Measurements from ENCODE around the gene ISL2.

ISL2 gene

DNA sequence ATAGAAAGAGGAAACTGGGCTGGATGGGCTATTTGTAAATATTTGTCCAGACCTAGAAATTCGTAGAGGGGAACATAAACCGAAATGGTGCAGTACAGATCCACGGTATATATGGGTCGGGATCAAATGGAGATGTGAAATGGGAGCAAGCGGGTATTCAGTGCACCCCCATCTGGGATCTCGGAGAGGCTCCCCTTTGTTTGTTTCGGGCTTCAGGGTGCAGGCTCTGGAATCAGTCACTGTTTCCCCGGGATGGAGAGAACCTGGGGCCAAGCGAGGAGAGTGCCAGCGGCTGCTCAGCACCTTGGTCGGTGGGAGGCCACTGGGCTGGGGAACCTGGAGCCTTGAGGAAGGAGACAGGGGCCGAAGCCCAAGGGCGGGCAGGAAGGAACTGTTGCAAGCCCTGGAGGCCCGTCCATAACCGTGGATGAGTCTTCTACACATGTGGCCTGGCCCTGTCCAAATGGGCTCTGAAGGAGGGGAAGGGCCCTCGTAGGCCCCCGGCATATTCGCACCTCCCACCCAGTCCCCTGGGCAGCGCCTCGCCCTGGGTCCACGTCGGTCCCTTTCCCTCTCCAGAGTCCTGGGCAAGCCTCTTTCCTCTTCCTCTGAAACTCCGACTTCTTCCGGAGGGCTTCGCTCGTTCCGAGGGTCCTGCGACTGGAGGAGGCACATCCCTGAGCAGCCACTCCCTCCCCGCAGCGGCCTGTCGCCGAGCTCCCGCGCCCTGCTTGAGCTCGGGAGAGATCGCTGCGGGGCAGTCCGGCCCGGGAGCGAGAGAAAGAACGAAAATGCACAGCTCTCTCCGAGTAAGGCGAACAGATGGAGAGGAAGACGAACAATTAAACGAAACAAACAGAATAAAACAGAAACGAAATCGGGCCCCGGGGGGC, 3.0 kb downstream of the ISL2 start:
- intact Hi-C loops (cut with DNase I), result no loop called here
- no peak for DNase-seq

DNA sequence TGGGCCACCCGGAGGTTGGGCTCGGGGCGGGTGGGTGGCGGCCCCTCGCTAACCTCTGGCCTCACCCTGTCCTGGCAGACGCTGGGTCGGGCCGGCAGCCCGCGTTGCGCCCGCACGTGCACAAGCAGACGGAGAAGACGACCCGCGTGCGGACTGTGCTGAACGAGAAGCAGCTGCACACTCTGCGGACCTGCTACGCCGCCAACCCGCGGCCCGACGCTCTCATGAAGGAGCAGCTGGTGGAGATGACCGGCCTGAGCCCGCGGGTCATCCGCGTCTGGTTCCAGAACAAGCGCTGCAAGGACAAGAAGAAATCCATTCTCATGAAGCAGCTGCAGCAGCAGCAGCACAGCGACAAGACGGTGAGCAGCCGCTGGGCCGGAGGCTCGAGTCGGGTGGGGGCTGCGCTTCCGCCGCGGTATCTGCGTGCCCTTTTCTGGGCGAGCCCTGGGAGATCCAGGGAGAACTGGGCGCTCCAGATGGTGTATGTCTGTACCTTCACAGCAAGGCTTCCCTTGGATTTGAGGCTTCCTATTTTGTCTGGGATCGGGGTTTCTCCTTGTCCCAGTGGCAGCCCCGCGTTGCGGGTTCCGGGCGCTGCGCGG, 3.7 kb downstream of the ISL2 start:
- intact Hi-C loops (cut with DNase I), result no loop called here
- no peak for DNase-seq

DNA sequence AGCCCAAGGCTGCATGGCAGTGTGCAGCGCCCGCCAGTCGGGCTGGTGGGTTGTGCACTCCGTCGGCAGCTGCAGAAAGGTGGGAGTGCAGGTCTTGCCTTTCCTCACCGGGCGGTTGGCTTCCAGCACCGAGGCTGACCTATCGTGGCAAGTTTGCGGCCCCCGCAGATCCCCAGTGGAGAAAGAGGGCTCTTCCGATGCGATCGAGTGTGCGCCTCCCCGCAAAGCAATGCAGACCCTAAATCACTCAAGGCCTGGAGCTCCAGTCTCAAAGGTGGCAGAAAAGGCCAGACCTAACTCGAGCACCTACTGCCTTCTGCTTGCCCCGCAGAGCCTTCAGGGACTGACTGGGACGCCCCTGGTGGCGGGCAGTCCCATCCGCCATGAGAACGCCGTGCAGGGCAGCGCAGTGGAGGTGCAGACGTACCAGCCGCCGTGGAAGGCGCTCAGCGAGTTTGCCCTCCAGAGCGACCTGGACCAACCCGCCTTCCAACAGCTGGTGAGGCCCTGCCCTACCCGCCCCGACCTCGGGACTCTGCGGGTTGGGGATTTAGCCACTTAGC, 4.3 kb downstream of the ISL2 start:
- DNase-seq, result no peak
- intact Hi-C loops (cut with DNase I), result no loop called here

DNA sequence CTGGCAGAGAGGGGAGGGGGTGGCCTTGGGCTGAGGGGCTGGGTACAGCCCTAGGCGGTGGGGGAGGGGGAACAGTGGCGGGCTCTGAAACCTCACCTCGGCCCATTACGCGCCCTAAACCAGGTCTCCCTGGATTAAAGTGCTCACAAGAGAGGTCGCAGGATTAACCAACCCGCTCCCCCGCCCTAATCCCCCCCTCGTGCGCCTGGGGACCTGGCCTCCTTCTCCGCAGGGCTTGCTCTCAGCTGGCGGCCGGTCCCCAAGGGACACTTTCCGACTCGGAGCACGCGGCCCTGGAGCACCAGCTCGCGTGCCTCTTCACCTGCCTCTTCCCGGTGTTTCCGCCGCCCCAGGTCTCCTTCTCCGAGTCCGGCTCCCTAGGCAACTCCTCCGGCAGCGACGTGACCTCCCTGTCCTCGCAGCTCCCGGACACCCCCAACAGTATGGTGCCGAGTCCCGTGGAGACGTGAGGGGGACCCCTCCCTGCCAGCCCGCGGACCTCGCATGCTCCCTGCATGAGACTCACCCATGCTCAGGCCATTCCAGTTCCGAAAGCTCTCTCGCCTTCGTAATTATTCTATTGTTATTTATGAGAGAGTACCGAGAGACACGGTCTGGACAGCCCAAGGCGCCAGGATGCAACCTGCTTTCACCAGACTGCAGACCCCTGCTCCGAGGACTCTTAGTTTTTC, 4.9 kb downstream of the ISL2 start:
- no peak for DNase-seq
- intact Hi-C loops (cut with DNase I), result no loop called here

DNA sequence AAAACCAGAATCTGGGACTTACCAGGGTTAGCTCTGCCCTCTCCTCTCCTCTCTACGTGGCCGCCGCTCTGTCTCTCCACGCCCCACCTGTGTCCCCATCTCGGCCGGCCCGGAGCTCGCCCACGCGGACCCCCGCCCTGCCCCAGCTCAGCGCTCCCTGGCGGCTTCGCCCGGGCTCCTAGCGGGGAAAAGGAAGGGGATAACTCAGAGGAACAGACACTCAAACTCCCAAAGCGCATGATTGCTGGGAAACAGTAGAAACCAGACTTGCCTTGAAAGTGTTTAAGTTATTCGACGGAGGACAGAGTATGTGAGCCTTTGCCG, 5.4 kb downstream of the ISL2 start:
- intact Hi-C loops (cut with DNase I), result no loop called here
- no peak for DNase-seq

DNA sequence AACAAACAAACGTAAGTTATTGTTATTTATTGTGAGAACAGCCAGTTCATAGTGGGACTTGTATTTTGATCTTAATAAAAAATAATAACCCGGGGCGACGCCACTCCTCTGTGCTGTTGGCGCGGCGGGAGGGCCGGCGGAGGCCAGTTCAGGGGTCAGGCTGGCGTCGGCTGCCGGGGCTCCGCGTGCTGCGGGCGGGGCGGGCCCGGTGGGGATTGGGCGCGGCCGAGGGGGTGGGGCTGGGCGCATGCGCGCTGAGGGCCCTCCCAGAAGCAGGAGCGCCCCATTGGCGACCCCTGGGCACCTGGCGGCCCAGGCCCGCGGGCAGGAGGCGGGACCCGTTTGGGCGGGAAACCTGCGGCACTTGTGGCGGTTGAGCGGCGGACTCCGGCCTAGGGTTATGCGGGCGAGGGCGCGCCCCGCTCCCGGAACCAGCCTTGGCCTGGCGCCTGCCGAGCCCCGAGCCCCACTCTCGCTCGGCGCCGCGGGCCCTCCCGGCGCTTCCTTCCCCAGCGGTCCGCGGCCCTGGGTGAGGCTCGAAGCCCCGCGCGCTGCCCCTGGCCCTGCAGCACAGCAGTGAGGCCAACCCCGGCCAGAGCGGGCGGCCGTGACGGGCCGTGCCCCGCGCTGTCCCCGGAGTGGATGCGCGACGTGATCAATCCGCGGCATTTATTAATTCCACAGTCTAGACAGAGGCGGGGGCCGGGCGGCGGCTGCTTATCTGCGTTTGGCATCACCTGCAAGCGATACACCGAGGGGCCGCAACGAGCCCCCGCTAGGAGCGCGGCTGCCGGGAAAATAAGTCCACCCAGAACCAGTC, 6.0 kb downstream of the ISL2 start:
- no peak for DNase-seq
- intact Hi-C loops (cut with DNase I), result no loop called here

DNA sequence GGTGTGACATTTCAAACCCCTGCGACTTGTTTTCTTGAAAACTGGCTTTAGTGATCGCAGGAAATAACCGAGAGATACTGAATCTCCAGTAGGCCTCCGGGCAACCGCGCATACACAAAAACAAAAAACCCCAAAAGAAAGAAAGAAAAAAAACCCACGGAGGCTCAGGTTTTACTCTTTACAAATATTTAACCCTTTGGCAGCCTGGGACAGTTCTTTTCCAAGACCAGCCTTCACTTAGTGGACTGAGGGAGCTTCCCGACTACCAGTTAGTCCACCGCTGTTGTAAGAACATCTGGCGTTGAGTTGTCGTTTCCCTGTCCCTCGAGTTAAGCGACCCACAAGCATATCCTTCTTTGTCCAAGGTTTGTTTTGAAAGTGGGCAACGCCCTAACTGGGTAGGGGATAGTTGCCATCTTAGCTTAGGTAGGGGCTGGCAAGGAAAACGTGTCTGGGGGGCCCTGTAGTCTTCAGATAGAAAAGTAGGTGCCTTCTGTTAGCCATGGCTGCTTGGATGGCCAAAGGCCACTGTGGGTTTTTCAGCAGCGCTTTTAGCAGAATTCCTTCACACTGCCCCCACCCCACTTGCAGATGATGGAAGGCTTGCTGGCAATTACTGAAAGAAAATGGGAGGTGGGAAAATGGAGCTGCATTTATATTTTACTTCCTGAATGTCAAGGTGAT, 6.9 kb downstream of the ISL2 start:
- no peak for DNase-seq
- intact Hi-C loops (cut with DNase I), result no loop called here

DNA sequence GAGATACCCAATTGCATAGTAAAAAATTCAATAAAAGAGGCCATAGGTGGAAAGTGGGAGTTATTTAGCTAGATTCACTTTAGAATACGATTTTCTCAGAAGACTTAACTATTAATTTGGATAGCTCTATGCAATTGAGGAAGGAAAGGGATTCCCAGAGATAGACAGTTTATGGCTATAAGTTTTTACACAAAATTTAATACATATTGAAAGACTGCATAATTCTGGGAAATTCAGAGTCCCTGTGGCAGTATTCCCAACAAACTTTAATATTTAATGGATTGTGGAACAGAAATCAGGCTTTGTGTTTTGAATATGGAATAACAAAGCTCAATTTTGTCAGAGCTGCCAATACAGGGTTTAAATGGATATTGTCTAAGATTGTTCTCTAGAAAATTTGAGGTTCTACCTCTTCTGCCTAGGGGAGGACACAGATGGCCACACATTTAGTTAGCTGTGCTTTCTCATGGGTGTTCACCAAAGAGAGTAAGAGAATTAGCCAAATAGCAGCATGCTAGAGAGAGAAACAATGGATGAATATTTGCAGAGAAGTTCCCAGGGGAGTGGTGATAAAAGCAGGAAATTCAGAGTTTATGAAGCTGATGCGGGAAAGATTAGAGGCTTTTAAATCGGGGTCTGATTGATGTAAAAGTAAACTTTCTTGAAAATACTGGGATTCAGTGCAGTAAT, 8.5 kb downstream of the ISL2 start:
- intact Hi-C loops (cut with DNase I), result no loop called here
- DNase-seq, result no peak

DNA sequence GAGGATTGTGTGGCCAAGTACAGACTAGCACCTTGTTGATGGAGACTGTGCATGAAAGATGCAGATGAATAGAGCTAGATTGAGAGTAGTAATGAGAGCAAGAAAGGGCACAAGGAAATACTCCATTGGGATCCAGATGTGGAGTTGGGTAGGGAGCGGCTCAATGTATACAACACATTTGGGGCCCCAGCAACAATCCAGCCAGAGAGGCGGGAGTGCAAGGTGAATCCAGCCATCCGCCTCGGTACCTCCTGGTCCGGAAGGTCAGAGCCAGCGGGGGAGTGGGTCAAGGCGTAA, 9.0 kb downstream of the ISL2 start:
- intact Hi-C loops (cut with DNase I), result no loop called here
- no peak for DNase-seq

DNA sequence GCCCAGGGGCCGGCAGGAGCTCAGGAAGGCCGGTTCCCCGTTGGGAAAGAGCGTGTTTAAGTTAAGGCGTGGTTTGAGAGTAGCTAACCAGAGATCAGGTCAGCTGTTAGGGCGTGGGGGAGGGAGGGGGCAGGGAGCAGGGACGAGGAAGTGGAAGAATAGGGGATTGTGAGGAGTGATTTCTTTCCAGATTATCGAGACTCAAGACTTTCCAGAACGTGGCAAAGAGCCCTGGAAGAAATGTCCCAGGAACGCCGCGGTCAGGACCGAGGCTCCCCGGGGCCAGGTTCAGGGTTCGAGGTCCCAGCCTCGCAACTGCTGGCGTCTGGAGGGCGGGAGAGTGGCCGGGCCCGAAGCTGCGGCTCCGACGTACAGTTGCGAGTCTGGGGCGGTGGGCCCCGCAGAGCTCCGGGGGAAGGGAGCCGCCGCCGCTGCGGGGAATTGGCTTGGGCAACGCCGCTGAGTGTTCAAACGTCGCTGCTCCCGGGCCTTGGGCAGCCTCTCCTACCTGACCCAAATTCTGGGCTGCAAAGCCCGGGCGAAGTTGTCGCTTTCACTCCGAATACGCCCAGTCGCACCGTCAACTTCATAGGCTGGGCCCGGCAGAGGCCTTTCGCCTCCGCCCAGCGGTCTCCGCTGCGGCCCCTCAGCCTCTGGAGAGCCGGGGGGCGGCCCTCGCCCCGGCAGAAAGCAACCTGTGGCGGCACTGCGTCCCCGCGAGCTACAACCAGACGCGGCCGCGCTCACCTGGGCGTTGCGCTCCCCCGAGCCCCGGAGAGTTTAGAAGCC, 9.5 kb downstream of the ISL2 start:
- DNase-seq, result no peak
- intact Hi-C loops (cut with DNase I), result no loop called here

DNA sequence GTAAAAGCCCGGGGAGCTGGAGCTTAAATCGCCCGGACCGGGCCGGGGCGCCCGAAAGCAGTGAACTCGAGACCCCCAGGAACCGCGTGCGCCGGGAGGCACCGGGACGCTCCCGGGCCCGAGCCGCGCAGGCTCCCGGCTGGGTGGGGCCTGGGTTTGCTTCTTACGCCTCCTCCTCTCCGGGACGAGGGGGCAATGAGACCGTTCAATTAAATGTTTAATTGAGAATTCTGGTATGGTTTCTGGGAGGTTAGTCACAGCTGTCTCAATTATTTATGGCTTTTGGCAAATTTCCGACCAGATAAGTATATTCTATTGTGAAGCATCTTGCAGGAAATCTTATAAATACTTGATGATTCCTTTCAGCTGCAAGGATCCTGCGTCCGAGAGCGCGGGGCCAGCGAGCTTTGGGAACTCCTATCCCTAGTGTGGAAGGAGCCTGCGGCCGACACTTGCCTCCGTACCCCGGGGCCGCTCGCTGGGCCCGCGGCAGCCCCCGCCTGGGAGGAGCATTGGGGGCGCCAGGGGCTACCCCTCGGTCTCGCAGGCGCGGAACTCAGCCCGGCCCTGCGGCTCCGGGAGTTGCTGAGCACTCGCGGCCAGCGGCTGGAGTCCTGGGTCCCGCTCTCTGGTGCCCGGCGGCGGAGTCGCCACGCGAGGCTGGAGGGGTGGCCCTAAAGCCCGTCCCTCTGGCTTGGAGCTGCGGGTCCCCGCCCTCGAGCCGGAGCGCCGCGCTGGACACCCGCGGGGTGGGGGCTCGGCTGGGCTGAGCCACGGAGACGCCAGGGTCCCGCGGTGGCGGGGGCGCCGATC, 10.3 kb downstream of the ISL2 start:
- no peak for DNase-seq
- intact Hi-C loops (cut with DNase I), result no loop called here

DNA sequence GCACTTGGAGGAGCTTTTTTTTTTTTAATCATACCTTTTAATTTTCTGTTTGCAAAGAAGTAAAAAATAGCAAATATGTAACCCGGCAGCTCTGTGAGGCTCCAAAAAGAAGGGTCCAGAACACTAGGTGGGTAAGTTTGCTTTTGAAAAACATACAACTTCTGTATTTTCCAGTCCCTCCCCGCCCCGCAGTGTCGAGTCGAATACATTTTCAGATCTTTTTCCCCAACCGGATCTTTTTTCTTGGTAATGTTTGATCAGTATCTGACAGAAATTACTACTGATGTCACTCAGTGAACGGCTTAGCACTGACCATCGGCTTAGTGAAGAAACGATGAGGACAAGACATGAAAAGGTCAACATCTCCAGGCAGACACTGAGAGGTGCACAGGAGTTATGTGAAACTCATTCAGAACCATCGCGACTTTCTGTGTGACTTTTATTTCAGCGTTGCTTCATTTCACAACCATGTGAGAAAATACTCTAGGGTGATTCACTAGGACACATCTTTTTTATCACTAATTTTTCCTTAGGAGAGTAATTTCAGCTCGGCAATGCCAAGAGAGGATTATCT, 11.0 kb downstream of the ISL2 start:
- no peak for DNase-seq
- intact Hi-C loops (cut with DNase I), result no loop called here

DNA sequence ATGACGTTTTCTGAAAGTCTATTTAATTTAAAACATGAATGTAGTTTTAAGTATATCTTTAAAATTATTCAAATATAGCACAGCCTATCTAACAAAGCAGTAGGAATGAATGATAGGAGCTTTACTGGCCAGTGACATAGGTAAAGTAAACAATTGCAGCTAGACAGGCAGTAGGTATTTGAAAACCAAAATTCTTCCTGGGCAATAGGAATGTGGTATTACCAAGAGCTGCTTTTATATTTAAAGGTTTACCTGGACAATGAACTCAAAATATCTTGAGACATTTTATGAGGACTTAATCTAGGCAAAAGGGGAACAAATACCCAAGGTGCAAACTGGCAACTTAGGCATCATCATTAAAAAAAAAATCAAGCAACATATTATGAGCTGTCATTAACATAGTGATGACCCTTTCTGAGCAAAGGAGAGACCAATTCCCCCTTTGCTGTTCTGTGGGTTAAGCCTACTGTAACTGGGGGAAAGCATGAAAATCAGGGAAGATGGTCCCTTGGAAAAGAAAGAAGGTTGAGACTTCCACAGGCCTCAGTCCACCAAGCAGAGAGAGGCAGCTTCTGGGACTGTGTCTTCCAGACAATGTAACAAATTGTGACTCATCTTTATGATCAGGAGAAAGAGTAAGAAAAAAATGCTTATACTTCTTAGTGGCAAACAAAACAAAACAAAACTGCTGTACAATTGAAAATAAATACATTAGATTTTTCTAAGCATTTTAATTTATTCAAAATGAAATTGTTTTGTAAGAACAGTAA, 12.9 kb downstream of the ISL2 start:
- DNase-seq, result no peak
- intact Hi-C loops (cut with DNase I), result no loop called here

DNA sequence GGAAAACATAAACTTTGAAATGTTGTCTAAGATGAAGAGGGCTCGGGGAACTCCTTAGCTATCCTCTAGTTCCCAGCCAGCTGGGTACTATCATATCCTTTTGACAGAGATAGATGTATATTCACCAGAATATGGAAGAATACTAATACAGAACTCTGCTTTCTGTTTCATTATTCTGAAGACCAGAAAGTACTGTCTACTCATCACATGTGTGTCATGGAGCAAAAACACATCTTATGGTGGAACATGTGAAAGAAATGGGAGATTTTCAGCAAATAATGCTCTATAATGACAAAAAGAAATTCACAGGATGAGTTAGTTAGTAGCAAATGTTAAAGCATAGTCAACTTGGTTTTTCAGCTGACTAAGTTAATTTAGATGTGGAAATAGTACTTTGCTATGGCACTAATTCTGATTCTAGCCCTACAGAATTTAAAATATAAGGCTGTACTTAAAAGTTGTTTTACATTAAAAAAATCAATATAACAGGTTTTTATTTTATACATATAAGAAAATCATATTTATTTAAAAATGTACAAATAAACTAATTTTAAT, 16.5 kb downstream of the ISL2 start:
- intact Hi-C loops (cut with DNase I), result no loop called here

DNA sequence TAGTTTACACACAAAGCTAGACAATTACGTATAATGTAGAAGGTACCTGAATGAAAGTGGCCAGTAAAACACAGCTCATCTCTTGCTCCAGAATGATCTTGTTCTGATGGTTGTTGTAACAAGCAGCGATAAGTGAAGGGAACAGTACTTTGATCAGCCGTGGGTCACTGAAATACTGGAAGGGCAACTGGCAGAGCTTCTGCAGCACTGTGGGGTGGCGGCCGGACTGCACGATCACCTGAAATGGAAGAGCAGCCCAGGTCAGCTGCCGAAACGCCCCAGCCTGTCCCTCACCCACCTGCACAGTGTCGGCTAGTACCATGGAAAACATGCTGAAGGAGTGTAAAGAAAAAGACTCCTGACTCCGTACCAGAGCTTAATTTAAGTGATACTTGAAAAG, 17.3 kb downstream of the ISL2 start:
- intact Hi-C loops (cut with DNase I), result no loop called here
- no peak for DNase-seq

More for the DNA sequence above, 16.5 kb downstream of the ISL2 start:
- no peak for DNase-seq
